ENCODE measurements around the gene CALCOCO2.

The CALCOCO2 gene

GRCh38 chr17:48878920-48879898 lies 48.4 kb downstream of the CALCOCO2 start:
- Histone ChIP-seq H3K4me2 (ENCODE audit: low read length) (no peak overlapping the region), H4K8ac (ENCODE audit: low read depth, low read length) (no peak overlapping the region), H3K79me1 (ENCODE audit: low read length) (no peaks in the 10 kb centered on the region), H3K79me2 (ENCODE audit: control insufficient read depth, insufficient read depth, low read length, poor library complexity) (no peaks in the 10 kb centered on the region), H3K9me3 (ENCODE audit: insufficient read depth, low read depth, low read length) (peaks cover 2% of the 10 kb centered on the region), H3K4me3 (ENCODE audit: low read depth, low read length) (no peak overlapping the region), H2AK5ac (ENCODE audit: low read length) (no peak overlapping the region), H2BK12ac (ENCODE audit: low read length) (no peak overlapping the region), H3K27ac (ENCODE audit: low read depth, low read length) (no peak overlapping the region), H3K14ac (ENCODE audit: low read length) (no peak overlapping the region), H3K4me1 (ENCODE audit: control insufficient read depth in 1 of 2, insufficient read depth in 2 of 2, low read length in 2 of 2) (no peaks in the 10 kb centered on the region), H3K9ac (ENCODE audit: low read length) (no peak overlapping the region), H2AFZ (ENCODE audit: insufficient read depth, low read length, poor library complexity) (no peak overlapping the region), H3K27me3 (ENCODE audit: insufficient read depth, low read length) (no peaks in the 10 kb centered on the region), H4K91ac (ENCODE audit: low read depth, low read length) (no peak overlapping the region), H3K4ac (ENCODE audit: low read depth, low read length) (no peak overlapping the region), H3K36me3 (ENCODE audit: control insufficient read depth in 1 of 2, insufficient read depth in 2 of 2, low read length in 2 of 2) (no peaks in the 10 kb centered on the region), H2BK5ac (ENCODE audit: low read depth, low read length, poor library complexity) (no peak overlapping the region), H4K12ac (ENCODE audit: low read depth, low read length) (no peak overlapping the region), H2BK120ac (ENCODE audit: insufficient read depth, low read length, poor library complexity) (no peak overlapping the region), H3K23ac (ENCODE audit: low read length) (no peak overlapping the region), H3K18ac (ENCODE audit: low read length) (no peak overlapping the region)
- no CpG with 5 or more reads among the region's 12 CpGs for WGBS (ENCODE audit: extremely low coverage, insufficient coverage, insufficient read length)
- DNase-seq: peak; percentile 25 to 81

DNA sequence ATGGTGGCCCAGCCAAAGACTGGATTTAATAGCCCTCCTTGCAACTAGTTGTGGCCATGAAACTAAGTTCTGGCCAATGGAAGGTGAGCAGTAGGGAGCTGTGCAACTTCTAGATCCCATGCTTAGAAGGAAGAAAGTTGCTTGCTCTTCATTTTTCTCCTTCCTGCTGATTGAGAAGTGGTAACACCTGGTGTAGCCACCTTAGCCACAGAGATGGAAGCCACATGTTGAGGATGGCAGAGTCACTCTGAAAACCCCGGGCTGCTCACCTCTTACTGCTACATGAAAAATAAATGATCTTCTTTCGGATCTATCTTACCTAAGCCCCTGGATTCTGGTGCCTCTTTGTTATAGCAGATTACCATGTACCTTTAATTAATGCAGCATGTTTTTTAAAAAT lies 51.4 kb downstream of the CALCOCO2 start:
- no peaks in the 10 kb centered on the region for H3K79me2 ChIP-seq (ENCODE audit: control insufficient read depth, insufficient read depth, low read length, poor library complexity)
- no peak overlapping the region for H4K12ac ChIP-seq (ENCODE audit: low read depth, low read length)
- H2BK5ac ChIP-seq (ENCODE audit: low read depth, low read length, poor library complexity): no peak overlapping the region
- DNase-seq: no peak
- no peak overlapping the region for H3K23ac ChIP-seq (ENCODE audit: low read length)
- no peak overlapping the region for H2AK5ac ChIP-seq (ENCODE audit: low read length)
- H3K9ac ChIP-seq (ENCODE audit: low read length): no peak overlapping the region
- peaks cover 9 to 10% of the 10 kb centered on the region in 2 experiments for H3K4me1 ChIP-seq (ENCODE audit: control insufficient read depth in 1 of 2, insufficient read depth in 2 of 2, low read length in 2 of 2)
- H2BK12ac ChIP-seq (ENCODE audit: low read length): no peak overlapping the region
- H4K91ac ChIP-seq (ENCODE audit: low read depth, low read length): no peak overlapping the region
- no peaks in the 10 kb centered on the region for H3K36me3 ChIP-seq (ENCODE audit: control insufficient read depth in 1 of 2, insufficient read depth in 2 of 2, low read length in 2 of 2)
- no peak overlapping the region for H3K18ac ChIP-seq (ENCODE audit: low read length)
- no peak overlapping the region for H3K27ac ChIP-seq (ENCODE audit: low read depth, low read length)
- H3K27me3 ChIP-seq (ENCODE audit: insufficient read depth, low read length): no peaks in the 10 kb centered on the region
- no peak overlapping the region for H4K8ac ChIP-seq (ENCODE audit: low read depth, low read length)
- H2BK120ac ChIP-seq (ENCODE audit: insufficient read depth, low read length, poor library complexity): no peak overlapping the region
- H3K9me3 ChIP-seq (ENCODE audit: insufficient read depth, low read depth, low read length): peaks cover 2% of the 10 kb centered on the region
- H3K4ac ChIP-seq (ENCODE audit: low read depth, low read length): no peak overlapping the region
- H3K14ac ChIP-seq (ENCODE audit: low read length): no peak overlapping the region
- H2AFZ ChIP-seq (ENCODE audit: insufficient read depth, low read length, poor library complexity): no peak overlapping the region
- no CpG with 5 or more reads among the region's 2 CpGs for WGBS (ENCODE audit: extremely low coverage, insufficient coverage, insufficient read length)
- H3K4me3 ChIP-seq (ENCODE audit: low read depth, low read length): no peak overlapping the region
- H3K79me1 ChIP-seq (ENCODE audit: low read length): peaks cover 4% of the 10 kb centered on the region
- no peak overlapping the region for H3K4me2 ChIP-seq (ENCODE audit: low read length)

DNA sequence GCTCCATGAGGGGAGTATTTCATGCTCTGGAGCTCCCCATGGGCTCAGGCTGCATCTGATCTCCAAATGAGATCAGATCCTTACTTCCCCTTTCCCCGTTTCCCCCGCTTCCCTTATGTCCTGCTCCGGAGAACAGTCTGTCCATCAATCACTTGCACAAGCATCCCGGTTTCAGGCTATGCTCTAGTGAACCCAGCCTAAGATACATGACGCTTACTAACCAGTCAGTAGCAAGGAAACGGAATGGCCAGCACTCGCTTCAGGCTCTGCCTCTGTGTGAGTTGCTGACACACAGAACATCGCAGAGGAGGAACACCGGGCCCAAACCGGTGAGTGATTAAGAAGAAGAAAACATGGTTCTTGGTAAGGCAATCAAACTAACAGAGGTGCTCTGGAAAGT lies 52.3 kb downstream of the CALCOCO2 start:
- Histone ChIP-seq H2BK120ac (ENCODE audit: insufficient read depth, low read length, poor library complexity) (no peak overlapping the region), H3K14ac (ENCODE audit: low read length) (no peak overlapping the region), H3K9me3 (ENCODE audit: insufficient read depth, low read depth, low read length) (peaks cover 2% of the 10 kb centered on the region), H2BK12ac (ENCODE audit: low read length) (no peak overlapping the region), H3K79me2 (ENCODE audit: control insufficient read depth, insufficient read depth, low read length, poor library complexity) (no peaks in the 10 kb centered on the region), H3K4me1 (ENCODE audit: control insufficient read depth in 1 of 2, insufficient read depth in 2 of 2, low read length in 2 of 2) (peaks cover 9 to 10% of the 10 kb centered on the region in 2 experiments), H4K91ac (ENCODE audit: low read depth, low read length) (no peak overlapping the region), H3K23ac (ENCODE audit: low read length) (no peak overlapping the region), H3K79me1 (ENCODE audit: low read length) (peaks cover 4% of the 10 kb centered on the region), H3K4me3 (ENCODE audit: low read depth, low read length) (no peak overlapping the region), H3K4ac (ENCODE audit: low read depth, low read length) (no peak overlapping the region), H3K27ac (ENCODE audit: low read depth, low read length) (no peak overlapping the region), H4K12ac (ENCODE audit: low read depth, low read length) (no peak overlapping the region), H3K36me3 (ENCODE audit: control insufficient read depth in 1 of 2, insufficient read depth in 2 of 2, low read length in 2 of 2) (no peaks in the 10 kb centered on the region), H2AFZ (ENCODE audit: insufficient read depth, low read length, poor library complexity) (no peak overlapping the region), H3K27me3 (ENCODE audit: insufficient read depth, low read length) (no peaks in the 10 kb centered on the region), H3K9ac (ENCODE audit: low read length) (no peak overlapping the region), H3K4me2 (ENCODE audit: low read length) (no peak overlapping the region), H4K8ac (ENCODE audit: low read depth, low read length) (no peak overlapping the region), H2AK5ac (ENCODE audit: low read length) (no peak overlapping the region), H2BK5ac (ENCODE audit: low read depth, low read length, poor library complexity) (no peak overlapping the region), H3K18ac (ENCODE audit: low read length) (no peak overlapping the region)
- no peak for DNase-seq
- WGBS (ENCODE audit: extremely low coverage, insufficient coverage, insufficient read length): no CpG with 5 or more reads among the region's 10 CpGs

DNA sequence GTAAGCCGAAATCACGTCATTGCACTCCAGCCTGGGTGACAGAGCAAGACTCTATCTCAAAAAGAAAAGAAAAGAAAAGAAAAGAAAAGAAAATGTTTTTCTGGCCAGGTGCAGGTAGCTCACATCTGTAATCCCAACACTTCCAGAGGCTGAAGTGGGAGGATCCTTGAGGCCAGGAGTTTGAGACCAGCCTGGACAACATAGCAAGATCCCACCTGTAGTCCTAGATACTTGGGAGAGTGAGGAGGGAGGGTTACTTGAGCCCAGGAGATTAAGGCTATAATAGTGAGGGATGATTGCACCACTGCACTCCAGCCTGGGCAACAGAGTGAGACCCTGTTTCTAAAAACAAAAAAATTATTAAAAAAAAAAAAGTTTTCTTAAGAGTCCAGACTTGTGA lies 59.3 kb downstream of the CALCOCO2 start:
- H3K9me3 ChIP-seq (ENCODE audit: insufficient read depth, low read depth, low read length): no peaks in the 10 kb centered on the region

More for the DNA sequence above, 59.3 kb downstream of the CALCOCO2 start:
- H3K4me2 ChIP-seq (ENCODE audit: low read length): no peak overlapping the region
- H3K4me3 ChIP-seq (ENCODE audit: low read depth, low read length): no peak overlapping the region
- H3K23ac ChIP-seq (ENCODE audit: low read length): no peak overlapping the region
- H3K18ac ChIP-seq (ENCODE audit: low read length): no peak overlapping the region
- H3K4ac ChIP-seq (ENCODE audit: low read depth, low read length): no peak overlapping the region
- no peak for DNase-seq
- H3K79me2 ChIP-seq (ENCODE audit: control insufficient read depth, insufficient read depth, low read length, poor library complexity): peaks cover 1% of the 10 kb centered on the region
- H2BK12ac ChIP-seq (ENCODE audit: low read length): no peak overlapping the region
- no peak overlapping the region for H4K12ac ChIP-seq (ENCODE audit: low read depth, low read length)
- no peak overlapping the region for H2BK120ac ChIP-seq (ENCODE audit: insufficient read depth, low read length, poor library complexity)
- H3K14ac ChIP-seq (ENCODE audit: low read length): no peak overlapping the region
- no peak overlapping the region for H3K9ac ChIP-seq (ENCODE audit: low read length)
- no peak overlapping the region for H4K8ac ChIP-seq (ENCODE audit: low read depth, low read length)
- peaks cover 3% of the 10 kb centered on the region for H3K79me1 ChIP-seq (ENCODE audit: low read length)
- H3K27me3 ChIP-seq (ENCODE audit: insufficient read depth, low read length): no peaks in the 10 kb centered on the region
- no peak overlapping the region for H4K91ac ChIP-seq (ENCODE audit: low read depth, low read length)
- no CpG with 5 or more reads among the region's 2 CpGs for WGBS (ENCODE audit: extremely low coverage, insufficient coverage, insufficient read length)
- no peak overlapping the region for H2BK5ac ChIP-seq (ENCODE audit: low read depth, low read length, poor library complexity)
- peaks cover 10% of the 10 kb centered on the region in 2 experiments for H3K4me1 ChIP-seq (ENCODE audit: control insufficient read depth in 1 of 2, insufficient read depth in 2 of 2, low read length in 2 of 2)
- peaks cover 2 to 3% of the 10 kb centered on the region in 2 experiments for H3K36me3 ChIP-seq (ENCODE audit: control insufficient read depth in 1 of 2, insufficient read depth in 2 of 2, low read length in 2 of 2)
- no peak overlapping the region for H2AFZ ChIP-seq (ENCODE audit: insufficient read depth, low read length, poor library complexity)
- no peak overlapping the region for H3K27ac ChIP-seq (ENCODE audit: low read depth, low read length)
- H2AK5ac ChIP-seq (ENCODE audit: low read length): no peak overlapping the region

Data from trophoblast cell (in vitro differentiated cells and primary cell).